CD4-positive, alpha-beta T cell treated with Interferon gamma for 1 hour (primary cell): ENCODE measurements around the gene TCP11.

Source experiments
- DNase-seq: peaks from one replicate; pipeline ENCODE4 v3.0.0-alpha.2; 2020

Gene TCP11

DNA sequence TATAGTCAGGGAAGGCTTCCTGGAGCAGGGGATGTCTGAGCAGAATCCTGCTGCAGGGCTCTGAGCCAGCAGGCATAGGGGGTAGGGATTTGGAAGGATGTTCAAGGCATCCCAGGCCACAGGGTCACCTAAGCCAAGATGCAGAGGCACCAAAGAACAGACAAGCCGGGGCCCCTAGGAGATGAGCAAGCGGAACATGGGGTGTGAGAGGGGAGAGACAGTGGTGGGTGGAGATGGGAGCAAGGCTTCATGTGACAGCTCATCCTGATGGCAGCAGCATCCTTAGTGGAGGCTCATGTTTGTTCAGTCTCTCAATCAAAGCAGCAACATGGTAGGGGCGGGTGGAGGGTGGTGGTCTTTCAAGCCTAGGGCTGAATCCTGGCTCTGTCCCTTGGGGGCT, 29.8 kb upstream of the TCP11 start:
- no peak for DNase-seq

DNA sequence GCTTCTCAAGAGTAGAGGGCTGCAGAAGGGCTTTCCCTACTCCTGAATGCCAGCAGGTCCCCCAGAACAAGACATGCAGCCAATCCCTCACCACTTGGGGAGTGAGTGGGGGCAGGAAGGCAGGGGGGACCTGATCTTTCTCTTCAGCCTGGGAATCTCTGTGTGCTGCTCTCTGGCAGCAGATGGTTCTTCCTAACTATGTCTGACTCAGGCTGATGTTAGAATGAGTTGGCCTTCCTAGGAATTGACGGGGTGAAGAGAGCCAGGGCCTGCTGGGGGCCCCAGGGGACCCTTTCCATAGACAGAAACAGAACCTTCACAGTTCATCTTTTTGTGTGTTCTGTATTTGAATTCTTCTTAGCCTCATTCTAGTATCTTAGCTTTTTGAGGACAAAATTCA, 29.0 kb upstream of the TCP11 start:
- DNase-seq, result no peak

DNA sequence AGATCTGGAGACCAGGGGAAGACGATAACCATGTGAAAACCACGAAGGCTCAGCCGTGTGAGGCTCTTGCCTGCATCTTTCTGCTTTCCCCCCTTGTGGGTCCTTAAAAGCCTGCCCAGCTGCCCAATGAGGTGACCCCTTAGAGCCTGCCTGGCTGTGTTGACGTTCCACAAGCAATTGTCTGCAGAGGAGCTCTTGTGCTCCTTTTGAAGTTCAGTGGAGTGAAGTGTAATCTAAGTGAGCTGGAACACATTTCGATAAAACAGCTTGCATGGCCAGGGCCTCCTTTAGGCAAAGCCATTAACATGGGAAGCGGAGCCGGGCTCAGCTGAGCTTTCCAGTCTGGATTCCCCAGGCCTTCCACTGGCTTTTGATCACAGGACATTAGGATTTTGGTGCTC, 27.3 kb upstream of the TCP11 start:
- no peak for DNase-seq

DNA sequence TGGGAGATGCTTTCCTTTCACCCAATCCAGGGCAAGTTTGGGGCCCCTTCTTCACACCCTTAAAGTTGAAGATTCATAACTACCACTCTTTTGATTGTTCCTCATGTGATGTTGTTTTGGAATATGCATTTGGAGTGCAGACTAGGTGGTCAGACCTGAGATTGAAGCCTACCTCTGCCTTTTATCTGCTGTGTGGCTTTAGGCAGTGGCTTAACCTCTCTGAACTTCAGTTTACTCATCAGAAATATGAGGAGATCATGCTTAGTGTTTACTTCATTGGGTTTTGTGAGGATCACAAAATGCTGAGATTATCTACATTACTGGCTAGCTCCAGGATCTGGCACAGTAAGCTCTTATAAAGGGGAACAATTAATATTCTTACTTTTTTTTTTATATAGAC, 26.4 kb upstream of the TCP11 start:
- DNase-seq, result no peak

DNA sequence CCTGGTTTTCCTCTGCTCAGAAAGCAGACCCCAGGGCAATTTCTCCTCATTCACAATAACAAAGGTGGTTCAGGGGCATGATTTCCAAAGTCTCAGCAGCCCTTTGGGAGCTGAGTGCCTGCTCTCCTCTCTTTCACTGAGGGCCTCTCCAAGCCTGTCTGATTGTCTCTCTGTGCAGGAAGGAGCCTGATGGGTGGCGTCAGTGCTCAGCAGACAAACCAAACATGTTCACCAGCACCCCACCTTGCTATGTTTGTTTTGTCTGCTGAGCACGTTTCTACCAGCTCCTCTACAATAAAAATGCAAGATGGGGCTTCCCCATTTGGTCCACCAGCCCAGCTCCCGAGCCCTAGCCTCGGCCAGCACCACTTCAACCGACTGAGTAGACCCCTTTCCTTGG, 25.4 kb upstream of the TCP11 start:
- no peak for DNase-seq

DNA sequence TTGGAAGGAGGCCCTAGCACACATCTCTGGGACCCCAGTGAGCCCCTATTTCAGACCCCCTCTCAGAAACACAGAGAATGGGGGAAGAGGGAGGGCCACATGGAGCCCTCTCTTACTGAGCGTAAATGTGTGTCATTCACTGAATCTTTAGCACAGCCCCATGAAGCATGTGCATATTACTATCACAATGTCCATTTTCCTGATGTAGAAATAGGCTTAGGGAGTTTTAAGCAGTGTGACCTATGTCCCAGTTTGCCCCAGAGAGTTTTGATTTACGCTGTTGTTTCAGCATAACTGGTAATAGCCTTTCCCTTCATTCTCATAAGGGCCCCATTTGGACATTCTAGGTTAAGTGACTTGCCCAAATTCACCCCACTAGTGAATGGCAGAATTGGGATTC, 25.0 kb upstream of the TCP11 start:
- no peak for DNase-seq

DNA sequence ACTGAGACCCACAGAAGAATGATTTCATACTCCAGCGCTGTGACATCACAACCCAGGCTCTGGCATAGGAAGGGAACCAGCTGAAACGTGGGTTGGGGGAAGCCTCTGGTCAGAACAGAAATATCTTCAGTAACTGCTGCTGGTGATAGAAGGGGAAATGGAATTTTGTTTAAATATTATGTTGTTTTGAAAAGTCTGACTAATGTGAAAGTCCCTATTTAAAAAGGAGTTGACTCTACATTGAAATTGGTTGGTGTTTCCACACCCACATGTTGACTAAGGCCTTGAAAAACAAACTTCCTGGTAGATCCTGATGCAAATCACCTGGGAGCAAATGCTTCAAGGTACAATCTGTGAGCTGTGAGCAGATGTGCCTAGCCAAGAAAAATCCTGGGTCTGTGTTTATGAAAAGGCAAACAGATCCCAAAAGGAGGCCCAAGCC, 24.5 kb upstream of the TCP11 start:
- no peak for DNase-seq

DNA sequence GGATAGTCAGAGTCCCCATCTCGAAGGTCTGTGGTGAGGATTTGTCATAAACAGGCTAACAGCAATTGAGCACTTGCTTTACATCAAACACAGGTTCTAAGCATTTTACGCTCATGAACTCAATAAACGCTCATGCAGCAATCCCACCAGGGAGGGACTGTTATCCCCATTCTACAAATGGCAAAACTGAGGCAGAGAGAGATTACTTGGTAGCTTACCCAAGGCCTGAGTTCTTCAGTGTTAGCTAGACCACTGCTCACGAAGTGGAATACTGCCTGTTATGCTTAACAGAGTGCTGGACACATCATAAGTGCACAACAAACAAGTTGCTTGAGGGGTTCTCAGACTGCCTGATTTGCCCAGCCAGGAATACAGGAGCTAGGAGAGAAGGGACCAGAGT, 23.7 kb upstream of the TCP11 start:
- no peak for DNase-seq

DNA sequence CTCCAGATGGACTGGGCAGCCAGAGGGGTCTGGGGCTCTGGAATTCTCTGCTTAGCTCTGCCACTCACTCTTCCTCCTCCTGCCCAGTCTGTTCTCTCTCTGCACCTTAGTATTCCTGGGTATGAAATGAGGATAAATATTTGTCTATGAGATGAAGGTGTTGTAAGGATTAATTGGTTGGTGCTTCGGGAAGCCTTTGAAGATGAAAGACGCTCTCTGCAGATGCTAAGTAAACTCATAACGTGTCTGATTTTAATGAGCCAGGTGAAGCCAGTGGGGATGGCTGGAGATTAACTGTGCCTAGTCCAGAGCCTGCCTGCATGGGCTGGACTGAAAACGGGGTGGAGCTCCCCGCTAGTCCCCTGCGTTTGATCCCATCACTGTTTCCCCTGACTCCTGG, 23.1 kb upstream of the TCP11 start:
- no peak for DNase-seq

DNA sequence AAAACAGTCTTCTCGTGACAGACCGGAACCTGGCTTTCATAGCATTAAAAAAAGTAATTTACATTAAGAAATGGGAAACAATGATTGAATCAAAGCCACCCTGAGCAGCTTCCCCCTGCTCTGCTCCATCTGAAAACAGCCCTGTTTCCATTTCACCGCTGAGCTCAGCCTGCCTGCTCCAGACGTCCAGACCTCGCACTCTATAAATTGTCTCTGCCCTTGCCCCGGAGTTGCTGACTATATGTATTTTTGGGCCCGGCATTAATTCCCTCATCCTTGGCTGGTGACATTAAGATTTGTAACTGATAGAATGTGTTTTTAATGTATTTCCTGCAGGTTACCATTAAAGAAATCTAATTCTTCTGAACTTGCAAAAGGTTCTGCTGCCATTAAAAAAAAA, 22.7 kb upstream of the TCP11 start:
- no peak for DNase-seq

DNA sequence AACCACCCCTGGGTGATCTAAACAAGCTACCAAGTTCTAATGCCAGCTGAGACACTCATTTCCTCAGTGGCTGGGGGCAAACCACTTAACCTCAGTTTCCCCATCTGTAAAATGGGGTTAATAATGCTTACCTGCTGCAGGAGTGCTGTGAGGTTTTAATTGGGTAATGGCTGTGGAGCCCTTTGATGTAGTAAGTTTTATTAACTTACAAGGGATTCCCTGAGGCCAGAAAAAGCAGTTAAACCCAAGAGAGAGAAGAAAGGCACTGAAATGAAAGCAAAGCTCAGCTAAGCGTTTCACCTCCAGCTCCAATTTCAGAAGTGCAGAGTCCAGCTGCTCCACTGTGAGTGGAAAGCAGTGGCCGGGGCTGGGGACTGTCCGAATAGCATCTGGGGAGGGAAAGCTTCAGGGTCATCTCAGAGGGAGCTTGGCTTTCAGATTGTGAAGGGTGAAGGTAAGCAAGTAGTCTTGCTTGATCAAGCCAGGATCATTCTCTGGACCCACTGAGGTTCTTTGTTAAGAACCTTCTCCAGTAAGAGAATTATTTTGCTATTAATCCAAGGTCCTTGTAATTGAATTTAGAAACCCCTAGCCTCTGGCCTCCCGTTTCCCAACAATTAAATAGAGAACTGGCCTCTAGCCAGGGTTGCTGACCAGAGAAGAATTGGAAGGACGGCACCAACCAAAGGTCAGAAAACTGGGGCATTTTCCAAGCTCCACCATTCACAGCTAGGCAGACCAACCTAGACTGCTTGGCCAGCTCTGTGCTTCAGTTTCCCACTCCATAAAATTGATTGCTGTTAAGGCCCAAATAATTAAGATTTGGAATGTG, 20.9 kb upstream of the TCP11 start:
- DNase-seq, result no peak

DNA sequence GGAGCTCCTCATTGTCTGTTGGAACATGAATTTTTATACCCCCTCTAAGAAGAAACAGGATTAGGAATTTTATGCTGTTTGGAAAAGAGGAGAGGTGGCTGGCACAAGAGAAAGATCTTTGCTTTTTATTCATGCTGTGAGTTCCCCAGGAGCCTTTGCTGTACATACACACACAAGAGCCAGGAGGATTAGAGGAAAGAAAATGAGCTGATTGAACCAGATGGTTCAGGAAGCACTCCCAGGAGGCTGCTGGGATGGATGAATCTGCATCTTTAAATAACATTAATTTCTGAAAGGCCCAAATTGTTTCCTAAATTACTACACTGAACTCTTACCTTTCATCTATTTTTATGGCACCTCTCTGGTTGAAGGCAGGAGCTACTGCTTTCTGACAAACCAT, 20.1 kb upstream of the TCP11 start:
- DNase-seq, result no peak

DNA sequence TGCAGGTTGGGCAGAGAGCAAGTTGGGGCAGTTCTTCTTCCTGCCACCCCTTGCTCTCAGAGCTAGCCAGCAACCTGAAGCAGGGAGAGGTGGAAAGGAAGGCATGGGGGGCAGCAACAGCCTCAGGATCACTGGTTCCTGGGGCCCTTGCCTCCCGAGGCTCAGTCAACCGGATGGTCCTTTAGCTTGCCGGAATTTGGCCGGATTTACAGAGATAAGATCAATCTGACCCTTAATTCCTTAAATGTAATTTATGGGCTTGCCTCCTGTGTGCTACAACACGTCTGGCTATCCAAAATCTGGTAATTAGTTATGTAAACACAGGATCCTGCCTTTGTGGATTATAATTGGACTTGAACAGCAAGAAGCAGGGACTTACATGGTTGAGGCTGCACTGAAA, 19.5 kb upstream of the TCP11 start:
- DNase-seq, result no peak

DNA sequence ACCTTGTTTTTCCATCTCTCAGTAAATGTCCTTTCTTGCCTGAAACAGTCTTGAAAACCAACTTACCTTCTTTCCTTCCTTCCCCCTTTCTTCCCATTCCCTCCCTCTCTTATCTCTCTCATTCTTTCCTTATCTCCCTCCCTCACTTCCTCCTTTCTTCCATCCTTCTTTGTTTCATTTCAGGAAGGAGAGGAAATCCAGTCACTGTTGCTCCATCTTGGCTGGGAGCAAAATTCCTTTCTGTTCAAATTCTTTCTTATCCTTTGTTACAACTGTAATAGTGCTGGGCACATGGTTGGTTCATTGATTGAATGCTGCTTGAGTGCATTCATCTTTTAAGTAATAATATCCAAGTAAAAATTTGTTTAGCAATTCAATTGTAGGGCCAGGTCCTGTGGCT, 17.4 kb upstream of the TCP11 start:
- DNase-seq, result no peak

DNA sequence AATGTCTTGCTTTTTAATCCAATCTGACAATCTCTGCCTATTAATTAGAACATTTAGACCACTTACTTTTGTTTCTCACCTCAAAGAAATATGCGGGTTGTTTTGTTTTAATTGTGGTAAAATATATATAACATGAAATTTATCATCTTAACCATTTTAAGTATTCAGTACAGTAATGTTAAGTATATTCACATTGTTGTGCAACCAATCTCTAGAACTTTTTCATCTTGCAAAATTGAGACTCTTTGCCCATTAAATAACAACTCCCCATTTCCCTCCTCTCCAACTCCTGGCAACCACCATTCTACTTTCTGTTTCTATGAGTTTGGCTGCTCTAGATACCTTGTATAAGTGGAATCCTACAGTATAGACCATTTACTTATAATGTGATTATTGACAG, 13.8 kb upstream of the TCP11 start:
- no peak for DNase-seq

DNA sequence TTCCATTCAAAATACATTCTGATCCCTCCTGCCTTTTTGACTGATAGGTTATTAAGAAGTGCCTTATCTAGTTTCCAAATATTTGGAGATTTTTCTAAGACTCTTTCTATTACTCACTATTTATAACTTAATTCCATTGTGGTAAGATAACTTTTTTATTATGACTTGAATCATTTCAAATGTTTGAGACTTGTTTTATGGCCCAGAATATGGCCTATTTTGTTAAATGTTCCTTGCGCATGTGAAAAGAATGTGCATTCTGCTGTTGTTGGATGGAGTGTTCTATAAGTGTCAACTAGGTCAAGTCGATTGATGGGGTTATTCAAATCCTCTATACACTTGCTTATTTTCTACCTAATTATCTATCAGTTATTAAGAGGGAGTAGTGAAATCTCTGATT, 13.1 kb upstream of the TCP11 start:
- DNase-seq, result no peak

DNA sequence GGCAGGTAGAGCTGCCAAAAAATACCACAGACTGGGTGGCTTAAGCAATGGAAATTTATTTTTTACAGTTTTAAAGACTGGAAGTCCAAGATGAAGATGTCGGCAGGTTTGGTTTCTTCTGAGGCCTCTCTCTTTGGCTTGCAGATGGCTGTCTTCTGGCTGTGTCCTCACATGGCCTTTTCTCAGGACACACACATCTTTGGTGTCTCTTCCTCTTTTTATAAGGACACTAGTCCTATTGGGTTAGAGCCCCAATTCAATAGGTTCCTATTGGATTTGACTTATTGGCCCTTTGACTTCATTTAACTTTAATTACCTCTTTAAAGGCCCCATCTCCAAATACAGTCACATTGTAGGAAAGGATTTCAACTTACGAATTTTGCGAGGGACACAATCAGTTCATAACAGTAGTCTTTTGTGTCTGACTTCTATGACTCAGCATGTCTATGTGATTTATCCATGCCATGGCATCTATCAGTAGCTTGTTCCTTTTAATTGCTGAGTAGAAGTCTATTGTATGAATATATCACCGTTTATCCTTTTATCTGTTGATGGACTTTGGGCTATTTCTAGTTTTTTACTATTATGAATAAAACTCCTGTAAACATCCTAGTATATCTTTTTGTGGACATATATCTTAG, 11.0 kb upstream of the TCP11 start:
- no peak for DNase-seq

DNA sequence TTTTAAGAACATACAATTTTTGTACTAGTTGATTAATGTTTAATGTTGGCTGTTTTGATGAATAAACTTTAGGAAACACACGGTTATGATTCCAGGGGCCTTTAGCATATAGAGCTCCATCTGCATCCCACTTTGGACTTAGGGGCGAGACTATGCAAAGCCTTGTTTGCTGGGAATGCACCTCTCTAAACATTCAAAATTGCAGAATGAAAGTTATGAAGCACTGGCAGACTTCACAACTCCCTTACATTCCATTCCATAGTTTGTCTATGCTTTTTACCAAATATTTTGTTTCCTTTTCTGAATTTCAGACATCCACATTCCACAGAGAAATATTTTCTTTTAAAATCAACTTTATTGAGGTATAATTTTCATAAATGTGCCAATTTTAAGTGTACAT, 10.3 kb upstream of the TCP11 start:
- no peak for DNase-seq

DNA sequence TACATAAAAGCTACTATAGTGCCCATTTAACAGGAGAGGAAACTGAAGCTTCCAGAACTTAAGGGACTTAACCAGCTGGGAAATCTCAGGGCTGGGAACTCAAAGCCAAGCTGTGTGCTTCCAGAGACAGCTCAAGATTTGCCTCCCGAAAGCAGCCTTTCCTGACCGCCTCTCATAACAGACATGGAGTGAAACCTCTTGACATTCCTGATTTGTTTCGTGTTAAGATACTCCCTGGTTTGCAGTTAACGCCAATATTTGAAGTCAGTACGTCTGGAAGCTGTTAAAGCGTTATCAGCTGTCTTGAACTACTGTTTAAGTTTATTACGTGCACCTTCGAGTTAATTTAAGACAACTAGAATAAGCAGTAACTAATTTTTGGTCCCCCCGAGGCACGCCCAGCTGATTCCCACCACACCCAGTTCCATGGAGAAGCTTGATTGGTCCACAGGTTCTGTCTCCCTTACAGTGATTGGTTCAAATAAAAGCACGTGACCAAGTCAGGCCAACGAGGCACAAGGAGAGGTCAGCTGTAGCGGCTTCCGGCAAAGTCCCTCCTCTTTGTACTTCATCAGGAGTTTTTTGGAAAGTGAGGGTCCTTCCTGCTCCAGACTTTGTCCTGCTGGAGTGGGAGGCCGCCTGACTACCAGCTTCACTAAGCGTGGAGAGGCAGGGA, 8.9 kb upstream of the TCP11 start:
- DNase-seq, result no peak

DNA sequence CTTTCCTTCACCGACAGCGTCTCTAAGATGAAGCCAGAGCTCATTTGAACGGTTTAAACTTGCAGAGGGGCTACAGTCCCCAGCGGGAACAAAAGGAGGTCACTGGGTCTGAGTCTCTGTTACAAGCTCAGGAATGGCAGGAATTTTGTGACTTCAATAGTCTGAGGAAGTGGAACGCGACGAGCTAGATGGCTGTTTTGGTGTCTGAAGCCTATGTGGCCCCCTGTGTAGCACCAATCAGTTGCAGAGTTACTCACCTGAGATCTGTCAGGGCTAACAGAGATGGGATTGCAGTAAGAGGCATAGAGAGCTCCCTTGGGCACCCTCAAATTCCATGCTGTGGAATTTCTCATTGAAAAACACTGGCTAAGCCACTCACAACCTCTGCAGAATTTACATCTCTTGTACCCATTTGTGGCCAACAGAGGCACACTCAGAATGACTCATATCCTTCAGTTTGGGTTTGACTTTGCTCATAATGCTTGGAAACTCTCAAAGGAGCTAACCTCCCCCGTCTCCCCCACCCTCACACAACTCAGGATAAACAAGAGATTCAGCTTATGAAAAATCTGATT, 7.1 kb upstream of the TCP11 start:
- no peak for DNase-seq

DNA sequence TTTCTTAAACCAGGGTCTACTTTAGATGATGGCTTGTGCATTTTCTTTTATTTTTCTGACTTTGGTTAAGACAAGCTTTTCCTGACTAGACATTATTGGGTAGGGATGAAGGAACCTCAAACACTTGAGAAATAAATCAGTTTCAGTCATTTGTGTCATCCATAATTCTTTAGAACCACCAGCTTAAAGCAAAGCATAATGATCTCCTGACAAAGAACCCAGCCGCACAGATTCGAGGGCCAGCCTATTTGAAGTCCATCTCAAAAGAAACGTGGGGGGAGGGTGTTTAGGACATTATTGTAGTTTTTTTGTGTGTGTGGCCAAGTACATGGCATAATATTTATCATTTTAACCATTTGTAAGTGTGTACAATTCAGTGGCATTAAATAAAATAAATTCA, 6.3 kb upstream of the TCP11 start:
- DNase-seq, result no peak

DNA sequence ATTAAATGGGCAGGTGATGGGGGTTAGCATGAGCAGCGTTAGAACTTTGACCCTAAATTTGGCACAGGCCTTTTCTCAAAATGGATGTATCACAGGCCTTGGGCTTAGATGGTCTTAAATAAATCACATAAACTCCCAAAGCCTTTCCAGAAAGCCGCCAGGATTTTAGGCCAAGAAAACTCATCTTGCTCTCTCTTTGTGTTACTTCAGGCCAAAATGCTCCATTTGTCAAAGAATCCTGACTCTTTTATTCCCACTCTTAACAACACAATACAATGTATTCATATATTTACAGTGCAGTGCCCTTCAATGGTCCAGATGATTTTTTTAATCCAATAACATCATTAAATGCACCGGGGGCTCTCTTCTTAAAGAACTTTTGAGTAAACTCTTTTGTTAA, 5.9 kb upstream of the TCP11 start:
- DNase-seq, result no peak

DNA sequence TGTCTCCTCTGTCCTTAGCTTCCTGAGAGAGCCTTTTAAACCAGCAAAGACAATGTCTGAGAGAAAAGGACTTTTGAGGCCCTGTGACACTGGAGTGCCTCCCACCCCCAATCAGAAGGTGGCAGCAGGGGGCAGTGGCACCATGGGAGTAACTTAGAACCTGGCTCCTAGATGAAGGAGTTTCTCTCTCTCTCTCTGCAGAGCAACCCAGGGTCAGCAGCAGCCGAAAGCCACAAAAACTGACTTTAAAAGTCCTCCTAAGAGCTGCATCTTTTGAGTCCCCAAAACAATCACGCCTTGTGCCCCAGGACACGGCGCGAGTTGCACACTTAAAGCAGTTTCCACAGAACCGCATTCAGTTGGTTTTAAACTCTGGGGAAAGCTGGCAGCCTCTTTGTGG, 5.3 kb upstream of the TCP11 start:
- no peak for DNase-seq

DNA sequence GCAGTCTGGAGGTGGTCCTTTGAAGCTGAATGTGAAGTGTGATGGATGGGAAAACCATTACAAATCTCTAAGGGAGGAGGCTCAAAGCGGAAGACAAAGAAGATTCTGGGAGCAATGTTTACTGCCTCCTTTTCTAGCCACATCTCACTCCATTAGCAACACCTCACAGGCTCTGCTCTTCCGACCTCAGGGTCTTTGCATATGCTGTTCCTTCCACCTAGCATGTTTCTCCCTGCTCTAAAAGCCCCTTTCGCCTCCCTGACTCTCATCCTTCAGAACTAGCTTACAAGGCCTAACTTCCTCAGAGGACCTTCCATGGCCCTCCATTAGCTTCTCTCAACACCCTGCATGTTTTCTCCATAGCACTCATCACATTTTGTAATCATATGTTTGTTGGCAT, 4.6 kb upstream of the TCP11 start:
- no peak for DNase-seq
